HepG2 (cell line): ENCODE results near the gene ANKRD1.

ENCODE experiments used
- CHD4 ChIP-seq: fragments of 200-600 bp; sonication (generic); IDR thresholded peaks from 2 replicates; pipeline ENCODE4 v1.7.0; 2017; ENCODE audit warnings: mild to moderate bottlenecking, low read length, borderline replicate concordance
- CTCF ChIP-seq: sonication (generic); formaldehyde crosslinking; IDR thresholded peaks from 2 replicates; pipeline ENCODE4 v1.5.0; 2020; ENCODE audit warnings: mild to moderate bottlenecking, missing genetic modification reagents, moderate library complexity
- EP300 ChIP-seq, 3 experiments: sonication (generic) in 1 of 3; formaldehyde crosslinking in 1 of 3; IDR thresholded peaks; 2 replicates each; pipeline versions ENCODE4 v1.5.1 to v1.6.1; 2011 to 2020; ENCODE audit warnings: low read depth in 2 of 3, low read length in 2 of 3, borderline replicate concordance in 1 of 3, improper control_type of control experiment in 1 of 3, mild to moderate bottlenecking in 1 of 3, missing genetic modification reagents in 1 of 3, moderate library complexity in 1 of 3
- HCFC1 ChIP-seq: fragments of 150-350 bp; IDR thresholded peaks from 2 replicates; pipeline ENCODE4 v1.6.1; 2014; ENCODE audit warnings: low read depth, low read length
- POLR2A ChIP-seq, 2 experiments: IDR thresholded peaks; 2 replicates each; pipeline ENCODE4 v1.6.1; 2011; ENCODE audit warnings: low read depth in 2 of 2, low read length in 2 of 2, mild to moderate bottlenecking in 1 of 2, moderate library complexity in 1 of 2; ENCODE audit not compliant: insufficient read depth in 1 of 2
- RAD51 ChIP-seq: fragments of 450-650 bp; IDR thresholded peaks from 2 replicates; pipeline ENCODE4 v1.6.1; 2016; ENCODE audit warnings: borderline replicate concordance
- TARDBP ChIP-seq: sonication (generic); formaldehyde crosslinking; IDR thresholded peaks from 2 replicates; pipeline ENCODE4 v1.8.0; 2022; ENCODE audit warnings: mild to moderate bottlenecking, missing genetic modification reagents
- YY1 ChIP-seq: IDR thresholded peaks from 2 replicates; pipeline ENCODE4 v1.6.1; 2011; ENCODE audit warnings: low read length, low read depth, moderate library complexity, mild to moderate bottlenecking; ENCODE audit not compliant: insufficient read depth, insufficient replicate concordance
- ZNF781 ChIP-seq: sonication (generic); formaldehyde crosslinking; IDR thresholded peaks from 2 replicates; pipeline ENCODE4 v1.5.1; 2020; ENCODE audit warnings: borderline replicate concordance, mild to moderate bottlenecking, missing genetic modification reagents; ENCODE audit errors: not compliant biosample characterization

- TF ChIP-seq TARDBP (CRISPR knock-in tag) = no peak
- no peak for TF ChIP-seq HCFC1
- TF ChIP-seq POLR2A (IDR thresholded peaks at IDR 0.05; ENCODE audit: insufficient read depth in 1 of 2, low read depth in 2 of 2, low read length in 2 of 2) = peak in 1 of 2 experiments; percentile 52; a peak in 1 of 4 replicates
- no peak for TF ChIP-seq YY1
- no peak for TF ChIP-seq CTCF (CRISPR knock-in tag)
- TF ChIP-seq CHD4 = no peak
- TF ChIP-seq EP300 (IDR thresholded peaks at IDR 0.05; ENCODE audit: low read depth in 2 of 2, low read length in 2 of 2) = no peak
- no peak for TF ChIP-seq EP300 (CRISPR knock-in tag; IDR thresholded peaks at IDR 0.05; ENCODE audit: borderline replicate concordance)
- TF ChIP-seq RAD51 = no peak
- TF ChIP-seq ZNF781 = no peak
These were observed 3.5 kb downstream of the ANKRD1 start for GRCh38 chr10:90917238-90917967.
